ENCODE measurements around the gene CLPTM1.

DNA sequence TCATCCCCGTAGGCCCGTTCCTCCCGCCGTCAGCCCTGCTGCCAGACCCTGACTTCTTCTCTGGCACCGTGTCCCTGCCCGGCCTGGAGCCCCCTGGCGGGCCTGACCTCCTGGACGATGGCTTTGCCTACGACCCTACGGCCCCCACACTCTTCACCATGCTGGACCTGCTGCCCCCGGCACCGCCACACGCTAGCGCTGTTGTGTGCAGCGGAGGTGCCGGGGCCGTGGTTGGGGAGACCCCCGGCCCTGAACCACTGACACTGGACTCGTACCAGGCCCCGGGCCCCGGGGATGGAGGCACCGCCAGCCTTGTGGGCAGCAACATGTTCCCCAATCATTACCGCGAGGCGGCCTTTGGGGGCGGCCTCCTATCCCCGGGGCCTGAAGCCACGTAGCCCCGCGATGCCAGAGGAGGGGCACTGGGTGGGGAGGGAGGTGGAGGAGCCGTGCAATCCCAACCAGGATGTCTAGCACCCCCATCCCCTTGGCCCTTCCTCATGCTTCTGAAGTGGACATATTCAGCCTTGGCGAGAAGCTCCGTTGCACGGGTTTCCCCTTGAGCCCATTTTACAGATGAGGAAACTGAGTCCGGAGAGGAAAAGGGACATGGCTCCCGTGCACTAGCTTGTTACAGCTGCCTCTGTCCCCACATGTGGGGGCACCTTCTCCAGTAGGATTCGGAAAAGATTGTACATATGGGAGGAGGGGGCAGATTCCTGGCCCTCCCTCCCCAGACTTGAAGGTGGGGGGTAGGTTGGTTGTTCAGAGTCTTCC is 82.4 kb downstream of the CLPTM1 start:
- TF ChIP-seq, protein P1, sequence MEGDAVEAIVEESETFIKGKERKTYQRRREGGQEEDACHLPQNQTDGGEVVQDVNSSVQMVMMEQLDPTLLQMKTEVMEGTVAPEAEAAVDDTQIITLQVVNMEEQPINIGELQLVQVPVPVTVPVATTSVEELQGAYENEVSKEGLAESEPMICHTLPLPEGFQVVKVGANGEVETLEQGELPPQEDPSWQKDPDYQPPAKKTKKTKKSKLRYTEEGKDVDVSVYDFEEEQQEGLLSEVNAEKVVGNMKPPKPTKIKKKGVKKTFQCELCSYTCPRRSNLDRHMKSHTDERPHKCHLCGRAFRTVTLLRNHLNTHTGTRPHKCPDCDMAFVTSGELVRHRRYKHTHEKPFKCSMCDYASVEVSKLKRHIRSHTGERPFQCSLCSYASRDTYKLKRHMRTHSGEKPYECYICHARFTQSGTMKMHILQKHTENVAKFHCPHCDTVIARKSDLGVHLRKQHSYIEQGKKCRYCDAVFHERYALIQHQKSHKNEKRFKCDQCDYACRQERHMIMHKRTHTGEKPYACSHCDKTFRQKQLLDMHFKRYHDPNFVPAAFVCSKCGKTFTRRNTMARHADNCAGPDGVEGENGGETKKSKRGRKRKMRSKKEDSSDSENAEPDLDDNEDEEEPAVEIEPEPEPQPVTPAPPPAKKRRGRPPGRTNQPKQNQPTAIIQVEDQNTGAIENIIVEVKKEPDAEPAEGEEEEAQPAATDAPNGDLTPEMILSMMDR (IDR thresholded peaks at IDR 0.05; ENCODE audit: borderline replicate concordance, extremely low read depth, low read length, poor library complexity, severe bottlenecking), result no peak
- no peak for TF ChIP-seq EZH2 (IDR thresholded peaks at IDR 0.05; ENCODE audit: borderline replicate concordance, low read depth, low read length, severe bottlenecking)

Measured in DND-41 (cell line).